NCI-H2081 treated with DMSO at 0.1 percent for 48 hours (cell line): Measurements from ENCODE around the gene MTA3.

Source experiments
- DNase-seq: peaks from one replicate; lab custom pipeline; 2025; lab: John Stamatoyannopoulos, UW

The MTA3 gene

DNA sequence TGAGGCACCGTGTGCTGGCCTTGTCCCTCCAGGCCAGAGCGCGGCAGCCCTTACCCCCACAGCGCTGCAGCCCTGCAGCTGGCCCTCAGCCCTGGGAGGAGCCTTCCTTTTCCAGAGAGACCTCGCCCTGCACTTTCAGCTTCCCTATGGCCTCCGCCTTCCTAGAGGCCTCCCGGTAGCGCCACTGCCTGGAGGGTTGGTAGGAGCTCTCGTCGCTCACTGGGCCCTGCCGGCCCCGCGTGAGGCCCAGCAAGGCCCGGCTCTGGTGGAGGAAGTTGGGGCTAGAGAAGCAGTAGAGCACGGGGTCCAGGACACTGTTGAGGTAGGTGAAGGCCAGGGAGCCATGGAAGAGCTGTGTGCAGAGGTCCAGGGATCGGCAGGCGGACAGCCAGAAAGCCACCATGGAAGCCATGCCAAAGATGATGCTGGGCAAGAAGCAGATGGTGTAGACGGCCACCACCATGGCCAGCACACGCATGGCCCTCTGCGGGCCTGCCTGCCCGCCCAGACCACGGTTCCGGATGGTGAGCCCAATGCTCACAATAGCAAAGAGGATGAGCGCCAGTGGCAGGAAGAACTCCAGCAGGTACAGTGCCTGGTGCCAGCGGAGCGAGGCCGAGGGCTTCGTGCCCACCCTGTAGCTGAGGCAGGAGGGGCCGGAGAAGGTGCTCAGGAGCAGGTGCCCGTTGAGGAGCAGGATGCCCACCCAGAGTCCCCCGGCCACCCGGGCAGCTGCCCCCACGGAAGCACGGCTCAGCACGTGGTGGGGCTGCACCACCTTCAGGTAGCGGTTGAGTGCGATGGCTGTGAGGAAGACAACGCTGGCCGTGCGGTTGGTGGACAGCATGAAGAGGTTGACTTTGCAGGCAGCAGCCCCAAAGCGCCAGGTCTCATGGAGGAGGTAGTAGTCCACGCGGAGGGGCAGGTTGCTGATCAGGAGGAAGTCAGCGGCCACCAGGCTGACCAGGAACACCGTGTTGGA is 194.7 kb downstream of the MTA3 start:
- no peak for DNase-seq

GRCh38 chr2:42764096-42764495 is 195.7 kb downstream of the MTA3 start, which contains the start of gene OXER1:
OXER1 (minus strand) TSS chr2:42764135; CDS start chr2:42764062, 73 bp downstream.
- no peak for DNase-seq

- no peak for DNase-seq
These were observed 196.5 kb downstream of the MTA3 start for GRCh38 chr2:42764901-42765300.

DNA sequence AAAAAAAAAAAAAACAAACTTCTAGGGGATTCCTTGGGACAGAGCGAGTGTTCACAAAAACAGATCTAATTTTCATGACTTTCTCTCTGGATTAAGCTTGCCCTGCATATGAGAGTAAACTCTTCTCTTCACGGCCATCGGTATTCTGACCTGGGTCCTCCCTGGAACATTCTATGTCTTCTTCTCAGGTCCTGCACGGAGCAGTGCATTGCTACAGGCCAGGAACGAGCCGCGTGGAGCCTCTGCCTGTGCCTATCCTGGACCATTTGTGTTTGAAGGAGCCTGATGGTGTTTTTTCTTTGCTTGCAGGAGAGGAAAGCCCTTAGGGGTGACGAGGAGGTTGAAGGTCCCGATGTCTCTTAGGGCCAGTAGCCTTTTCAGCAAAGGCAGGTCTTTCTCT is 197.3 kb downstream of the MTA3 start:
- no peak for DNase-seq

- DNase-seq: no peak
These were observed 198.9 kb downstream of the MTA3 start for GRCh38 chr2:42767080-42767898.

GRCh38 chr2:42767899-42768705 is 199.7 kb downstream of the MTA3 start:
- DNase-seq: no peak

DNA sequence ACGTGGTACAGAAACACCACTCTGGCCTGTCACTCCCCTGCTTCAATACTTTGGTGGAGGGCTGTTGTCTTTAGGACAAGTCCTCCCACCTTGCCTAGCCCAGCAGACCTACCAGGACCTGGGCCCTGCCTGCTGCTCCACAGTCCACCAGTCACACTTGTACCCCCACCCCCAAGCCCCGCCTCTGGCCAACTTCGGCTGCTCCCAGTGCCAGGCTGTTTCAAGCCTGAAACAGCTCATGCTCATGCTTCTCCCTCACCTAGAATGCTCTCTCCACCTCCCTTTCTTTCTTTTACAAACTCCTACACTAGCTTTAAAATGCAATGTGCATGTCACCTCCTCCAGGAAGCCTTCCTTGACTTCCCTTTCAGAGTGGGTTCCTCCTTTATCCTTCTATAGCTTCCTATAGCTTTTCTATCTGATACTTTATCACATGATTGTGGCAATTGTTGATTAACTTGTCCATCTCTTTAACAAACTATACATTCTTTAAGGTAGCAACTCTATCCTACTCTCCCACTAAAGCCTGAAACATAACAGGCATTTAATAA is 200.3 kb downstream of the MTA3 start:
- DNase-seq: no peak

- DNase-seq: no peak
These were observed 201.3 kb downstream of the MTA3 start for GRCh38 chr2:42769583-42770287.

DNA sequence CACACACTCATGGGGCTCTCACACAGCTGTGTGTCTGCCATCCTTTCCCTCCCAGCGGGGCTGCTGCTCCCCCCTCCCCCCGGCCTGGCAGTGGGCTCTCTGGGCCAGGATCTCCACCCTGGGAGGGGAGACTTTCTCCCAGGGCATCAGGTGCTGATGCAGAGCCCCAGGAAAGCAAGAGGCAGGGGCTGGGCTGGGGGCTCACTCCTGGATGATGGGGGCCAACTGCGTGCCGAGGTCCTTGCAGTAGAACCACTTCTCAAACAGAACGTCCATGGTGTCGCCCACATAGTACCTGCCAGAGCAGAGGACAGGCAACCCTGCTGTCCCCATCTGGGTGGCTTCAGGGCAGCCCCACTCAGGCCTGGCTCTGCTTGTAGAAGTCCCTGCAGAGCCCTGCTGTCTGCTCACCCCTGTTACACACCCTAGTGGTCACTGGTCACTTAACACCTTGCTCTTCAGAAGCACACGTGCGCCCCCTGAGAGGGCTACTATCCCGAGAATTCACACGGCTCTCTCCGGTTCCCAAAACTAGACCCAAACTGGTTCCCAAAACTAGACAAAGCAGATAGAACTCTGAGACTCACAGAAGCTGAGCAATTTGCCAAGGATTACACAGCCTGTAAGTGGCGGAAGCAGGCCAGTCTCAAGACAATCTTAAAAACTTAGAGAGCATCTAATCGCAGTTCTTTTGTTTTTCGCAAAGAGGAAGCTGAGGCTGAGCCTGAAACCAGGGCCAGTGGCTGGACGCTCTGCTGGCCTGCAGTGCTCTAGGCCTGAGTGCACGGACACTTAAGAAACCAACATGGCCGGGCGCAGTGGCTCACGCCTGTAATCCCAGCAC is 202.1 kb downstream of the MTA3 start:
- DNase-seq: no peak

DNA sequence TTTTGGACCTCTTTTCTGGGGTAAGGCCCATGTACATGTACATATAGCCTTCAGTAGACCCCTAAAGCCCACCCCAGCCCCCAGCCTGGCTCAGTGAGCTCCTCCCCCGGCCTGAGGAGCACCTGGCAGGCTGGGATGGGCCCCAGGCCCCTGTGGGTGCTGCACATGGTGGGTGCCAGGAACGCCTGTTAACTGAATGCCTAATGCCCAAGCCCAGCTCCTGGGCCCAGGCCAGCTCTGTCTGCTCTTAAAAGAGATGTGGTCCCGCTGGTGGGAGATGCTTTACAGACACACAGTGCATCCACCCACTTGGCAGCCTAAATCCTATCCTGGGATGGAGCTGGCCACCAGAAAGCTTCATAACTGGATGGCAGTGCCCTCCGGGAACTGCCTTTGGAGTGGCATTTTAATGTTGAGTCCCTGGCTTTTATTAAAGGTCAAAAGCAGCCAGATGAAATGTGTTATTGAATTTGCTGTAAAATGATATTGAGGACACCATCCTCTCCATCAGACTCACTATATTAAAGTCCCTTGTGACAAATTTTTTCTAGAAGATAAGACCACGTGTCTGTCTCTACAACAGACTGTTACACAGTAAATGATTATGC is 203.2 kb downstream of the MTA3 start:
- no peak for DNase-seq

GRCh38 chr2:42775186-42775585 is 206.8 kb downstream of the MTA3 start:
- no peak for DNase-seq

- no peak for DNase-seq
These were observed 207.4 kb downstream of the MTA3 start for GRCh38 chr2:42775810-42776209.

GRCh38 chr2:42777883-42778805 is 209.7 kb downstream of the MTA3 start:
- no peak for DNase-seq

DNA sequence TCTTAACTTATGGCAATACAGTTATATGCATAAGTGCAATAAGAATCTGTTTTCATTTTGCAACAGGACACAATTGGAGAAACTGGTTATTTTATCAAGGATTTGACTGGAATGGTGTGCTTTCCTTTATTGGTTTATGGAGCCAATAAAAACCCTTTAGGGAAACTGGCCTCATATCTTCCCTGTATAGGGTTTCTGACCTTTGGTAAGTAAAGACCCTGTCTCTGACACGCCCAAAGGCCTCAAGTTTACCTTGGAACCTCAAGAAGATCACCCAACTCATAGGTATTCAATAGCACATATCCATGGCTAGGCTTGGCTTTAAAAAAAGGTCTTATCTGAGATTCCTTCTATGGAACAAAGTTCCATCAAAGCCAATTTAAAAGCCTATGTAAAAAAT is 212.7 kb downstream of the MTA3 start:
- no peak for DNase-seq

DNA sequence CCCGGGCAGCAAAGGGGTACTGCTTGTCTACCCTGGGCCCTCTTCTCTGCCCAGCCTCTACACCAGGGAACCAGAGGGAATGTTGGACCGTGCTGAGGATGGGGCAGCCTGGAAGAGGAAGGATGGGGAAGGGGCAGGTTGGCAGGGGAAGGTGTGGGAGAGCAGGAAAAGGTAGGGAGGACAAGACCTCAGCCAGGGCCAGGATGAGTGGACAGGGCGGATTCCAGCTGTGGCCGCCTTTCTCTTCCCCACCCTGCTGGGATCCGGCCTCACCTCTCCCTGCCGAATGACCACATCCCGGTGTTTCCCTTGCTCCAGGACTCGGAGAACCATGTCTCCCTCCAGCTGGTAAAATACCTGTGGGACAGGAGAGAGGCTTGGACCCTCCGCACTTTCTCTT is 215.1 kb downstream of the MTA3 start:
- no peak for DNase-seq

GRCh38 chr2:42784204-42784880 is 215.9 kb downstream of the MTA3 start:
- no peak for DNase-seq

- no peak for DNase-seq
These were observed 218.3 kb downstream of the MTA3 start for GRCh38 chr2:42786561-42787345.
